Natural killer cell (primary cell): ENCODE results near the gene CGAS. TPM values are rescaled to one million over a fixed set of nuclear protein-coding genes. Genes with fewer than 3 reads are reported as not detected.

Experiments used
- ATAC-seq, 3 donors: fragments of 150-1000 bp in 2 of 3; fragments of 200-7000 bp in 1 of 3; cut with Tn5 transposase; 1 replicate in 1 of 3; 2 replicates in 2 of 3; pipeline ENCODE4 v1.10.0; 2021; ENCODE audit warnings: mild to moderate bottlenecking in 2 of 3, moderate library complexity in 2 of 3
- DNase-seq, 2 donors: peaks; one replicate each; pipeline versions ENCODE4 v3.0.0 to v3.0.0-alpha.2; 2013 to 2021; ENCODE audit warnings: mixed read lengths in 1 of 2
- H3K27ac ChIP-seq: one replicate; pipeline ENCODE4 v1.5.1; 2013; ENCODE audit warnings: mild to moderate bottlenecking, low read length
- H3K27me3 ChIP-seq: one replicate; pipeline ENCODE4 v1.6.1; 2013; ENCODE audit warnings: low read length; ENCODE audit not compliant: control insufficient read depth, insufficient read depth
- H3K36me3 ChIP-seq: one replicate; pipeline ENCODE4 v1.6.1; 2013; ENCODE audit warnings: low read length; ENCODE audit not compliant: control insufficient read depth, insufficient read depth
- H3K4me1 ChIP-seq: one replicate; pipeline ENCODE4 v1.6.1; 2013; ENCODE audit warnings: low read length; ENCODE audit not compliant: control insufficient read depth, insufficient read depth
- H3K4me3 ChIP-seq: one replicate; pipeline ENCODE4 v1.5.1; 2013; ENCODE audit warnings: low read length
- H3K9me3 ChIP-seq: one replicate; pipeline ENCODE4 v1.6.1; 2013; ENCODE audit warnings: low read length; ENCODE audit not compliant: control insufficient read depth, insufficient read depth
- H3K27ac Mint-ChIP-seq, 2 donors: one replicate each; pipeline ENCODE4 v1.8.0; 2022; ENCODE audit warnings: mild to moderate bottlenecking in 2 of 2, mixed read lengths in 2 of 2, moderate library complexity in 1 of 2
- H3K27me3 Mint-ChIP-seq, 2 donors: one replicate each; pipeline ENCODE4 v1.8.0; 2022; ENCODE audit warnings: low read depth in 2 of 2, mixed read lengths in 2 of 2
- H3K36me3 Mint-ChIP-seq: one replicate; pipeline ENCODE4 v1.8.0; 2022; ENCODE audit warnings: mixed read lengths
- H3K4me1 Mint-ChIP-seq, 2 donors: one replicate each; pipeline ENCODE4 v1.8.0; 2022; ENCODE audit warnings: mixed read lengths in 2 of 2
- H3K4me3 Mint-ChIP-seq: one replicate; pipeline ENCODE4 v1.8.0; 2022; ENCODE audit warnings: mild to moderate bottlenecking, moderate library complexity, mixed read lengths
- H3K9me3 Mint-ChIP-seq, 2 donors: one replicate each; pipeline ENCODE4 v1.8.0; 2022; ENCODE audit warnings: mixed read lengths in 2 of 2
- CTCF ChIP-seq: fragments of 200-600 bp; IDR thresholded peaks from one replicate; pipeline ENCODE4 v1.8.0; 2022; ENCODE audit warnings: antibody characterized with exemption
- WGBS: methylation state at CpG from one replicate; pipeline ENCODE4 v1.1.7; 2013; ENCODE audit warnings: missing lambda C conversion rate; ENCODE audit not compliant: insufficient coverage; 5-methylcytosine and 5-hydroxymethylcytosine counted together
- intact Hi-C: fragments of 100-400 bp; cut with micrococcal nuclease; formaldehyde crosslinking; loops from one replicate; pipeline ENCODE4 v1.14.2; 2022
- total RNA-seq, 4 donors: library from RNA; stranded (reverse); fragments of 120-200 nt in 1 of 4; gene quantifications; one replicate each; pipeline versions ENCODE4 v1.2.3 to v1.2.4, GENCODE V29; 2013 to 2022

The CGAS gene
- total RNA-seq, 3 donors from 2014 or later (not counting 1 experiment from before 2014, with no cell fraction given): 15.5 to 17.8 (median 16.6) TPM

DNA sequence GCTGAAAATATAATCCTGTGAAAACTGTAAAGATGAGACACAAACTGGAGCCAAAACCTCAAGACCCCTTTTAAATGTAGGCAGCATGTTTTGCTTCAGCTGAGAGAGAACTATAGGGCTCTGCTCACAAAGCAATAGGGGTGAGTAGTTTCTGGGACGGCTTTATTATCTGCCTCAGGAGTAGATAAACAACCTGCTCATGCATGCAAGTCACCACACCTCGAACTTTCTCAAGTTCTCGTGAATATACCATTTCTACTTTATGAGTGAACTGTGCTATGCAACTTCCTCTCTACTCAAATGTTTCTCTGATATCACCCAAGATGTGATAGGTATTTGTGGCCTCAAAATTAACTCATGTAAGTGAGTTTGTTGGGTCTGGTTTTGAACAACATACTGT lies 74.9 kb downstream of the CGAS start:
- no CpG with 5 or more reads among the region's 3 CpGs for WGBS
- Mint-ChIP-seq H3K4me3 (no peak overlapping the region), H3K9me3 (no peaks in the 10 kb centered on the region)

GRCh38 chr6:73375216-73375615 lies 76.9 kb downstream of the CGAS start:
- H3K9me3 ChIP-seq: peaks cover 10% of the 10 kb centered on the region
- intact Hi-C loops: no loop called here
- H3K27me3 ChIP-seq: no peaks in the 10 kb centered on the region
- ATAC-seq (no peak), DNase-seq (no peak)
- Mint-ChIP-seq H3K4me3 (no peak overlapping the region), H3K4me1 (no peaks in the 10 kb centered on the region), H3K27me3 (no peaks in the 10 kb centered on the region), H3K27ac (no peak overlapping the region), H3K9me3 (no peaks in the 10 kb centered on the region), H3K36me3 (no peaks in the 10 kb centered on the region)
- 94% methylated on average over 1 of the region's 1 CpG for WGBS
- no peak overlapping the region for H3K4me3 ChIP-seq
- H3K36me3 ChIP-seq: no peaks in the 10 kb centered on the region
- no peak overlapping the region for H3K27ac ChIP-seq
- no peaks in the 10 kb centered on the region for H3K4me1 ChIP-seq
- TF ChIP-seq CTCF: no peak

More for the DNA sequence above, 74.9 kb downstream of the CGAS start:
- no peaks in the 10 kb centered on the region for H3K4me1 Mint-ChIP-seq
- no peaks in the 10 kb centered on the region for H3K36me3 Mint-ChIP-seq
- H3K36me3 ChIP-seq: no peaks in the 10 kb centered on the region
- no peaks in the 10 kb centered on the region for H3K4me1 ChIP-seq
- H3K27me3 Mint-ChIP-seq: no peaks in the 10 kb centered on the region
- TF ChIP-seq CTCF: no peak
- peaks cover 2% of the 10 kb centered on the region for H3K9me3 ChIP-seq
- no peak for DNase-seq
- no peak overlapping the region for H3K4me3 ChIP-seq
- intact Hi-C loops: no loop called here
- H3K27ac Mint-ChIP-seq: no peak overlapping the region
- H3K27me3 ChIP-seq: no peaks in the 10 kb centered on the region
- ATAC-seq: no peak
- no peak overlapping the region for H3K27ac ChIP-seq

Other genes with a start within 250 kb of the CGAS start
- gene KHDC1L, start 226.8 kb downstream of the CGAS start, total RNA-seq: 1 to 10 TPM in 1 of 3 donors, under 1 TPM in 1, not detected in 1; 0.45 to 2.1 TPM
- gene KHDC1, start 189.1 kb downstream of the CGAS start, total RNA-seq: 1 to 10 TPM; 1.8 to 4.1 (median 2.9) TPM
- gene DPPA5, start 98.0 kb downstream of the CGAS start, total RNA-seq: not detected
- not detected for gene KHDC3L, start 89.6 kb downstream of the CGAS start, total RNA-seq
- 1 to 10 TPM in 1 of 3 donors, under 1 TPM in 1, not detected in 1; 0.35 to 1.1 TPM for gene OOEP, start 82.4 kb downstream of the CGAS start, total RNA-seq
- 1 to 10 TPM in 2 of 3 donors, not detected in 1; 1.2 to 2.6 TPM for gene DDX43, start 57.5 kb downstream of the CGAS start, total RNA-seq
- 10 to 100 TPM; 37.8 to 46.1 (median 41.3) TPM for gene MTO1, start 9.4 kb upstream of the CGAS start, total RNA-seq
- gene EEF1A1, start 68.7 kb upstream of the CGAS start, total RNA-seq: 1,000 to 10,000 TPM; 6,475 to 7,348 (median 7,348) TPM
- gene SLC17A5, start 201.7 kb upstream of the CGAS start, total RNA-seq: 10 to 100 TPM in 1 of 3 donors, 1 to 10 TPM in 2; 8.5 to 13.8 (median 9.1) TPM
- under 1 TPM; 0.24 to 0.88 (median 0.83) TPM for gene CD109, start 243.9 kb upstream of the CGAS start, total RNA-seq